Suprapubic skin (tissue), 4 donors: Measurements from ENCODE around the gene MED31. TPM values are rescaled to one million over a fixed set of nuclear protein-coding genes. Genes with fewer than 3 reads are reported as not detected.

Experiments used
- DNase-seq, 2 donors: peaks; one replicate each; pipeline ENCODE4 v3.0.0-alpha.2; 2019; ENCODE audit warnings: low spot score in 2 of 2
- H3K27ac ChIP-seq: fragments of 200-600 bp; sonication (generic); one replicate; pipeline ENCODE4 v1.5.1; 2019
- H3K27me3 ChIP-seq: fragments of 200-600 bp; sonication (generic); one replicate; pipeline ENCODE4 v1.5.1; 2019
- H3K36me3 ChIP-seq: fragments of 200-600 bp; sonication (generic); one replicate; pipeline ENCODE4 v1.5.1; 2019
- H3K4me1 ChIP-seq: fragments of 200-600 bp; sonication (generic); one replicate; pipeline ENCODE4 v1.5.1; 2019
- H3K4me3 ChIP-seq: fragments of 200-600 bp; sonication (generic); one replicate; pipeline ENCODE4 v1.5.1; 2019; ENCODE audit warnings: mild to moderate bottlenecking
- H3K9me3 ChIP-seq: fragments of 200-600 bp; sonication (generic); one replicate; pipeline ENCODE4 v1.5.1; 2019
- CTCF ChIP-seq, 2 donors: fragments of 200-600 bp in 1 of 2; fragments of 450-650 bp in 1 of 2; sonication (generic) in 1 of 2; IDR thresholded peaks; one replicate each; pipeline ENCODE4 v1.5.1; 2016 to 2019; ENCODE audit warnings: antibody characterized with exemption in 2 of 2, mild to moderate bottlenecking in 1 of 2, moderate library complexity in 1 of 2
- EP300 ChIP-seq: sonication (generic); formaldehyde crosslinking; IDR thresholded peaks from one replicate; pipeline ENCODE4 v1.6.1; 2017; ENCODE audit warnings: antibody characterized with exemption
- POLR2A ChIP-seq, 2 donors: fragments of 450-650 bp; IDR thresholded peaks; one replicate each; pipeline ENCODE4 v1.6.1; 2017; ENCODE audit warnings: antibody characterized with exemption in 2 of 2, mild to moderate bottlenecking in 2 of 2, moderate library complexity in 2 of 2
- POLR2AphosphoS5 ChIP-seq, 3 donors: sonication (generic); formaldehyde crosslinking; IDR thresholded peaks; one replicate each; pipeline ENCODE4 v1.6.1; 2017; ENCODE audit warnings: antibody characterized with exemption in 3 of 3
- WGBS: methylation state at CpG from one replicate; pipeline ENCODE4 v1.1.5; 2018; 5-methylcytosine and 5-hydroxymethylcytosine counted together
- total RNA-seq, 4 donors: library from RNA; depleted of rRNA; stranded (reverse); fragments of >200 nt; gene quantifications; one replicate each; pipeline ENCODE4 v1.1.0, GENCODE V29; 2016

MED31 gene
- total RNA-seq, 4 donors from 2014 or later: 9.3 to 19.2 (median 12.9) TPM

- H3K27me3 ChIP-seq: no peaks in the 10 kb centered on the region
- no peaks in the 10 kb centered on the region for H3K9me3 ChIP-seq
- H3K4me1 ChIP-seq: peaks cover 31% of the 10 kb centered on the region
- DNase-seq: no peak
- no peak overlapping the region for H3K4me3 ChIP-seq
- 94% methylated on average over 14 of the region's 17 CpGs for WGBS
- TF ChIP-seq POLR2AphosphoS5 (IDR thresholded peaks at IDR 0.05) (no peak), EP300 (no peak), POLR2A (IDR thresholded peaks at IDR 0.05) (no peak), CTCF (IDR thresholded peaks at IDR 0.05) (no peak)
- no peak overlapping the region for H3K27ac ChIP-seq
- peaks cover 25% of the 10 kb centered on the region for H3K36me3 ChIP-seq
Observed at GRCh38 chr17:6636616-6637457, 14.6 kb downstream of the MED31 start.

GRCh38 chr17:6636105-6636504, 15.3 kb downstream of the MED31 start:
- 75% methylated on average over 2 of the region's 2 CpGs for WGBS
- Histone ChIP-seq H3K4me1 (peaks cover 24% of the 10 kb centered on the region), H3K27me3 (no peaks in the 10 kb centered on the region), H3K27ac (no peak overlapping the region), H3K36me3 (peaks cover 33% of the 10 kb centered on the region), H3K4me3 (no peak overlapping the region), H3K9me3 (no peaks in the 10 kb centered on the region)
- DNase-seq: no peak
- TF ChIP-seq POLR2AphosphoS5 (IDR thresholded peaks at IDR 0.05) (no peak), EP300 (no peak), CTCF (IDR thresholded peaks at IDR 0.05) (no peak), POLR2A (IDR thresholded peaks at IDR 0.05) (no peak)

- Histone ChIP-seq H3K9me3 (no peaks in the 10 kb centered on the region), H3K27ac (no peak overlapping the region), H3K4me1 (peaks cover 7% of the 10 kb centered on the region), H3K4me3 (no peak overlapping the region), H3K36me3 (peaks cover 36% of the 10 kb centered on the region), H3K27me3 (no peaks in the 10 kb centered on the region)
- DNase-seq: no peak
- 95% methylated on average over 3 of the region's 3 CpGs for WGBS
- no peak for TF ChIP-seq POLR2A (IDR thresholded peaks at IDR 0.05)
- TF ChIP-seq POLR2AphosphoS5 (IDR thresholded peaks at IDR 0.05): no peak
- TF ChIP-seq EP300: no peak
- TF ChIP-seq CTCF (IDR thresholded peaks at IDR 0.05): no peak
Observed at GRCh38 chr17:6633263-6633662, 18.1 kb downstream of the MED31 start.

- no peak overlapping the region for H3K4me3 ChIP-seq
- no peaks in the 10 kb centered on the region for H3K4me1 ChIP-seq
- H3K36me3 ChIP-seq: peaks cover 43% of the 10 kb centered on the region
- TF ChIP-seq EP300: no peak
- no peak for TF ChIP-seq POLR2A (IDR thresholded peaks at IDR 0.05)
- TF ChIP-seq CTCF (IDR thresholded peaks at IDR 0.05): no peak
- TF ChIP-seq POLR2AphosphoS5 (IDR thresholded peaks at IDR 0.05): no peak
- DNase-seq: no peak
- H3K27me3 ChIP-seq: no peaks in the 10 kb centered on the region
- no peak overlapping the region for H3K27ac ChIP-seq
- H3K9me3 ChIP-seq: no peaks in the 10 kb centered on the region
Observed at GRCh38 chr17:6632530-6632929, 18.9 kb downstream of the MED31 start.

GRCh38 chr17:6630390-6630789, 21.0 kb downstream of the MED31 start:
- Histone ChIP-seq H3K4me3 (no peak overlapping the region), H3K27ac (no peak overlapping the region), H3K4me1 (no peaks in the 10 kb centered on the region), H3K27me3 (no peaks in the 10 kb centered on the region), H3K9me3 (no peaks in the 10 kb centered on the region), H3K36me3 (peaks cover 54% of the 10 kb centered on the region)
- 100% methylated on average over 1 of the region's 1 CpG for WGBS
- DNase-seq: no peak
- TF ChIP-seq POLR2AphosphoS5 (IDR thresholded peaks at IDR 0.05) (no peak), POLR2A (IDR thresholded peaks at IDR 0.05) (no peak), EP300 (no peak), CTCF (IDR thresholded peaks at IDR 0.05) (no peak)
